Measurements from ENCODE around the gene CCDC50.

DNA sequence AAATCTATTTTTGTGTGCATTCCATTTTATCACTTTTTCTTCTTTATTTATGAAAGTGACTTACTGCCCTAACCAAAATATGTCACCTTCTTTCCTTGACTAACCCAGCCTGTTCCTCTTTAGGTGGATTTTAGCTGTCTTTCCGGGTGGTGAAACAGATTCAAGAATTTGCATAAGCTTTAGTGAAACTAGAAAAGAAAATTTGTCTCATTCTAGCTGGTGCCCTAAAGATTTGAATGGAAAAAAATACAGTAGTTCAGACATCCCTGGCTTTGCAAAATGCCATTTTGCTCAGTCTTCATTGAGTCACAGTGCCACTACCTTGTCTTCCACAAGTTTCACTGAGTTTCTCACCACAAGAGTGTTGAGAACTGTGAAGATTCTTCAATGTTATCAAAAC is 28.2 kb upstream of the CCDC50 start:
- TF ChIP-seq EZH2 (IDR thresholded peaks at IDR 0.05): no peak
- TF ChIP-seq, protein P1, sequence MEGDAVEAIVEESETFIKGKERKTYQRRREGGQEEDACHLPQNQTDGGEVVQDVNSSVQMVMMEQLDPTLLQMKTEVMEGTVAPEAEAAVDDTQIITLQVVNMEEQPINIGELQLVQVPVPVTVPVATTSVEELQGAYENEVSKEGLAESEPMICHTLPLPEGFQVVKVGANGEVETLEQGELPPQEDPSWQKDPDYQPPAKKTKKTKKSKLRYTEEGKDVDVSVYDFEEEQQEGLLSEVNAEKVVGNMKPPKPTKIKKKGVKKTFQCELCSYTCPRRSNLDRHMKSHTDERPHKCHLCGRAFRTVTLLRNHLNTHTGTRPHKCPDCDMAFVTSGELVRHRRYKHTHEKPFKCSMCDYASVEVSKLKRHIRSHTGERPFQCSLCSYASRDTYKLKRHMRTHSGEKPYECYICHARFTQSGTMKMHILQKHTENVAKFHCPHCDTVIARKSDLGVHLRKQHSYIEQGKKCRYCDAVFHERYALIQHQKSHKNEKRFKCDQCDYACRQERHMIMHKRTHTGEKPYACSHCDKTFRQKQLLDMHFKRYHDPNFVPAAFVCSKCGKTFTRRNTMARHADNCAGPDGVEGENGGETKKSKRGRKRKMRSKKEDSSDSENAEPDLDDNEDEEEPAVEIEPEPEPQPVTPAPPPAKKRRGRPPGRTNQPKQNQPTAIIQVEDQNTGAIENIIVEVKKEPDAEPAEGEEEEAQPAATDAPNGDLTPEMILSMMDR (IDR thresholded peaks at IDR 0.05 in 2 of 3, conservative IDR thresholded peaks at IDR 0.05 in 1 of 3; ENCODE audit: borderline replicate concordance in 1 of 3, insufficient read depth in 1 of 3, low read depth in 2 of 3, low read length in 2 of 3): no peak
- TF ChIP-seq, protein P2, sequence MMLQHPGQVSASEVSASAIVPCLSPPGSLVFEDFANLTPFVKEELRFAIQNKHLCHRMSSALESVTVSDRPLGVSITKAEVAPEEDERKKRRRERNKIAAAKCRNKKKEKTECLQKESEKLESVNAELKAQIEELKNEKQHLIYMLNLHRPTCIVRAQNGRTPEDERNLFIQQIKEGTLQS (IDR thresholded peaks at IDR 0.05): no peak
- no peak for TF ChIP-seq ZNF274 (IDR thresholded peaks at IDR 0.05; ENCODE audit: low read depth, low read length)
- no peak for TF ChIP-seq SRF (IDR thresholded peaks at IDR 0.05; ENCODE audit: low read depth)
- no peak for TF ChIP-seq YY1 (IDR thresholded peaks at IDR 0.05; ENCODE audit: extremely low read depth, insufficient replicate concordance, low read depth, low read length)
- TF ChIP-seq, protein P3, sequence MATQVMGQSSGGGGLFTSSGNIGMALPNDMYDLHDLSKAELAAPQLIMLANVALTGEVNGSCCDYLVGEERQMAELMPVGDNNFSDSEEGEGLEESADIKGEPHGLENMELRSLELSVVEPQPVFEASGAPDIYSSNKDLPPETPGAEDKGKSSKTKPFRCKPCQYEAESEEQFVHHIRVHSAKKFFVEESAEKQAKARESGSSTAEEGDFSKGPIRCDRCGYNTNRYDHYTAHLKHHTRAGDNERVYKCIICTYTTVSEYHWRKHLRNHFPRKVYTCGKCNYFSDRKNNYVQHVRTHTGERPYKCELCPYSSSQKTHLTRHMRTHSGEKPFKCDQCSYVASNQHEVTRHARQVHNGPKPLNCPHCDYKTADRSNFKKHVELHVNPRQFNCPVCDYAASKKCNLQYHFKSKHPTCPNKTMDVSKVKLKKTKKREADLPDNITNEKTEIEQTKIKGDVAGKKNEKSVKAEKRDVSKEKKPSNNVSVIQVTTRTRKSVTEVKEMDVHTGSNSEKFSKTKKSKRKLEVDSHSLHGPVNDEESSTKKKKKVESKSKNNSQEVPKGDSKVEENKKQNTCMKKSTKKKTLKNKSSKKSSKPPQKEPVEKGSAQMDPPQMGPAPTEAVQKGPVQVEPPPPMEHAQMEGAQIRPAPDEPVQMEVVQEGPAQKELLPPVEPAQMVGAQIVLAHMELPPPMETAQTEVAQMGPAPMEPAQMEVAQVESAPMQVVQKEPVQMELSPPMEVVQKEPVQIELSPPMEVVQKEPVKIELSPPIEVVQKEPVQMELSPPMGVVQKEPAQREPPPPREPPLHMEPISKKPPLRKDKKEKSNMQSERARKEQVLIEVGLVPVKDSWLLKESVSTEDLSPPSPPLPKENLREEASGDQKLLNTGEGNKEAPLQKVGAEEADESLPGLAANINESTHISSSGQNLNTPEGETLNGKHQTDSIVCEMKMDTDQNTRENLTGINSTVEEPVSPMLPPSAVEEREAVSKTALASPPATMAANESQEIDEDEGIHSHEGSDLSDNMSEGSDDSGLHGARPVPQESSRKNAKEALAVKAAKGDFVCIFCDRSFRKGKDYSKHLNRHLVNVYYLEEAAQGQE (IDR thresholded peaks at IDR 0.05; ENCODE audit: low read depth): no peak
- TF ChIP-seq, protein P4, sequence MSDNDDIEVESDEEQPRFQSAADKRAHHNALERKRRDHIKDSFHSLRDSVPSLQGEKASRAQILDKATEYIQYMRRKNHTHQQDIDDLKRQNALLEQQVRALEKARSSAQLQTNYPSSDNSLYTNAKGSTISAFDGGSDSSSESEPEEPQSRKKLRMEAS (IDR thresholded peaks at IDR 0.05): no peak
- TF ChIP-seq CBX3 (IDR thresholded peaks at IDR 0.05; ENCODE audit: low read depth): no peak
- no peak for TF ChIP-seq POLR2A (IDR thresholded peaks at IDR 0.05; ENCODE audit: borderline replicate concordance, extremely low read depth, insufficient read depth, insufficient read length)
- TF ChIP-seq EGR1 (IDR thresholded peaks at IDR 0.05; ENCODE audit: low read depth): no peak
- no peak for TF ChIP-seq POLR2AphosphoS5 (IDR thresholded peaks at IDR 0.05; ENCODE audit: low read depth, low read length)
- no peak for TF ChIP-seq ELF1 (IDR thresholded peaks at IDR 0.05; ENCODE audit: borderline replicate concordance, low read depth)
- TF ChIP-seq, protein P5, sequence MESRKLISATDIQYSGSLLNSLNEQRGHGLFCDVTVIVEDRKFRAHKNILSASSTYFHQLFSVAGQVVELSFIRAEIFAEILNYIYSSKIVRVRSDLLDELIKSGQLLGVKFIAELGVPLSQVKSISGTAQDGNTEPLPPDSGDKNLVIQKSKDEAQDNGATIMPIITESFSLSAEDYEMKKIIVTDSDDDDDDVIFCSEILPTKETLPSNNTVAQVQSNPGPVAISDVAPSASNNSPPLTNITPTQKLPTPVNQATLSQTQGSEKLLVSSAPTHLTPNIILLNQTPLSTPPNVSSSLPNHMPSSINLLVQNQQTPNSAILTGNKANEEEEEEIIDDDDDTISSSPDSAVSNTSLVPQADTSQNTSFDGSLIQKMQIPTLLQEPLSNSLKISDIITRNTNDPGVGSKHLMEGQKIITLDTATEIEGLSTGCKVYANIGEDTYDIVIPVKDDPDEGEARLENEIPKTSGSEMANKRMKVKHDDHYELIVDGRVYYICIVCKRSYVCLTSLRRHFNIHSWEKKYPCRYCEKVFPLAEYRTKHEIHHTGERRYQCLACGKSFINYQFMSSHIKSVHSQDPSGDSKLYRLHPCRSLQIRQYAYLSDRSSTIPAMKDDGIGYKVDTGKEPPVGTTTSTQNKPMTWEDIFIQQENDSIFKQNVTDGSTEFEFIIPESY (IDR thresholded peaks at IDR 0.05; ENCODE audit: extremely low read depth, insufficient replicate concordance, low read length): no peak

All from HCT116 (cell line).